Activated gamma-delta T cell (primary cell): ENCODE measurements around the gene CAMK2N1.
"Not testable (repeated sequence)": the region's sequence is repeated elsewhere in the genome, so short reads cannot be mapped to it uniquely, and the experiment has no call there.

Experiments
- DNase-seq: peaks from one replicate; lab custom pipeline; 2025; lab: John Stamatoyannopoulos, UW

CAMK2N1 gene

DNA sequence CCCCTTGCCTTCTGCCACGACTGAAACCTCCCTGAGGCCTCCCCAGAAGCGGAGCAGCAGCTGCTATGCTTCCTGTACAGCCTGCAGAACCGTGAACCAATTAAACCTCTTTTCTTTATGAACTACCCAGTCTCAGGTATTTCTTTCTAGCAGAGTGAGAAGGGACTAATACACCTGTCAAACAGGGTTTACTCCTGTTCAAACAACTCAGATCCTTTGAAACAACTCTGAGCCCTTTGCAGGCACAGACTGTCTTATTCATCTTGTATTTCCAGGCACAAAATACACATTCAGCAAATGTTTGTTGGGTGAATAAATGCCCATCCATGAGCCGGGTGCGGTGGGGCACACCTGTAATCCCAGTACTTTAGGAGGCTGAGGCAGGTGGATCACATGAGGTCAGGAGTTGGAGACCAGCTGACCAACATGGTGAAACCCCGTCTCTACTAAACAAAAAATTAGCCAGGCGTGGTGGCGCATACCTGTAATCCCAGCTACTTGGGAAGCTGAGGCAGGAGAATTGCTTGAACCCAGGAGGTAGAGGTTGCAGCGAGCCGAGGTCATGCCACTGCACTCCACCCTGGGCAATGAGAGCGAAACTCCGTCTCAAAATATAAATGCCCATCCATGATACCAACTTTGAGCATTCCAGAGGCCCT is 10.8 kb upstream of the CAMK2N1 start:
- not testable (repeated sequence) for DNase-seq

DNA sequence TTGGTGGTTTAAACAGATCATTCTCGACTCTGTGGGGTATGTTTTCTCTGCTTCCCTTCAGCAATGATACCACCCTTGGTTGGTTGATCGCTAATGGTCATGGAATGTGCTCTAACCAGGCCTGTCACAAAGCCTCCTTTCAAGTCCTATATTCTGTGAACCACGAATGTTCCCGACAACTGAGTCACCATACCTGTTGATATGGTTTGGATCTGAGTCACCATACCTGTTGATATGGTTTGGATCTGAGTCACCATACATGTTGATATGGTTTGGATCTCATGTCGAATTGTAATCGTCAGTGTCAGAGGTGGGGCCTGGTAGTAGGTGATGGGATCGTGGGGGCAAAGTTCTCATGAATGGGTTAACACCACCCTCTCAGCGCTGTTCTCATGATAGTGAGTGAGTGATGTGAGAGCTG is 10.2 kb upstream of the CAMK2N1 start:
- DNase-seq = no peak

DNA sequence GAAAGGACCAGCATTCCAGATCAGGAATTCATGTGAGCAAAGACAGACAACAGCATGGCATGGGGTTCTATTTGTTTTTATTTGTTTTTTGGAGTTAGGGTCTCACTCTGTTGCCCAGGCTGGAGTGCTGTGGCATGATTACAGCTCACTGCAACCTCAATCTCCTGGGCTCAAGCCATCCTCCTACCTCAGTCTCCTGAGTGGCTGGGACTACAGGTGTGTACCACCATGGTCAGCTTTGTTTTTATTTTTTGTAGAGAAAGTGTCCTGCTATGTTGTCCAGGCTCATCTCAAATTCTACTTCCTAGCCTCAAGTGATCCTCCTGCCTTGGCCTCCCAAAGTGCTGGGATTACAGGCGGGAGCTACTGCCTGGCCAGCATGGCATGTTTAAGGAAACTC is 9.7 kb upstream of the CAMK2N1 start:
- no peak for DNase-seq

DNA sequence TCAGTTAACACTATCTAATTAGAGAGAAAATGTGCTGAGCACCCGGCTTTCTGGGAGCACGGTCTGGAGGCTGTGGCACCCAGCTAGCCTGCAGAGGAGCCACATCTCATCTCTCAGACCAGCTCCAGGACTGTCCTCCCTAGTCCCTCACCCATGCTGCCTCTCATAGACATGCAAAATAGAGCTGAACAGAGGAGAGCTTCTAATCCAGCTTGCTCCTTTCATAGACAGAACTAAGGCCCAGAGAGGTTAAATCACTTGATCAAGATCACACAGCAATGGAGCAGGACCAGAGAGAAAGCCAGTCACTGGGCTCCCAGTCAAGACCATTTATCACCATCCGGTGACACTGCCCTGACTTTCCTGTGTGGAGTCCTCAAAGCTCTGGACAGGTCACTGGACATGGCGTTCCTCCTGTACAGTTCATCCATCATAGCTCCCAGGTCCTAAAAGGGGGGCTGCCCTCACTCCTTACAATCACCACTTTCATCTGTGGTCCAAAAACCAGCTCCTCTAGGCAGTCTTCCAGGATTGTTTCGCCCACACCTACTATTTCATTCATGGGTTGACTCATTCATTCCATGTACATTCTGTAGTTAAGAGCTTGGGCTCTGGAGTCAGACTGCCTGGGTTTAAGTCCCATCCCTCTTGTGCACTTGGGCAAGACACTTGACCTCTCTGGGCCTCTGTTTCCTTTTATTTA is 8.8 kb upstream of the CAMK2N1 start:
- DNase-seq = no peak

DNA sequence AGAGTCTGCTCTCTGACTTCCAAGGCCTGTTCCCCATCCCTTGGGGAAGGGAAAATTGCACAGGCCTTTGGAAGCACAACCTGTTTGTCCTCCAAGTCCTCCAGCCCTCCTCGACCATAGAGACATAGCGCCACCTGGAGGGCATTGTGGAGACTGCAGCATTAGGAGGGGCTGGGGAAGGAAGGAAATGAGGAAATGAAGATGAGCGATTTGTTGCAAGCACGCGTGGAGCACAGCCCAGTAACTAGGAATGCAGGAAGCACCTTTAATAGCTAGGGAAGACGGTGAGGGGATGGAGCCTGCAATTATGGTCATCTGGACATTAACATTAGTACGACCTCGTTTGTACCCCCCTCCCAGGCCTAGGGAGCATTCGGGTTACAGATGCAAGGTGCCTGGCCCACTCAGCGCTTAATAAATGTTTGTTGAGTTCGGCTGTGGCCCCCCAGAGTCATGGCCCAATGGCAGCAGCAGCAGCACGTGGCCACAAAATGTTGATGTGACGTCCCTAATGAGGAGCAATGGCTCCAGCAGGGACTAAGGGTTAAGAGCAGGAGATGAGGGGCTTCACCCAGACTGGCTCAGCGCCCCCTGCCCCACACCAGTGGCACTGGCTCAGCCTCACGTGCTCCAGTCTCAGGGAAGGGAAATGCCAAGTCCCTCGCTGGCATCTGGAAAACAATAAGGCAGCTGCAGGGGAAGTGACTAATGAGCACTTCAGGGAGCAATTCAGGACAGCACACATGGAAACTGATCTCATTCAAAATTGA is 8.0 kb upstream of the CAMK2N1 start:
- DNase-seq = no peak

DNA sequence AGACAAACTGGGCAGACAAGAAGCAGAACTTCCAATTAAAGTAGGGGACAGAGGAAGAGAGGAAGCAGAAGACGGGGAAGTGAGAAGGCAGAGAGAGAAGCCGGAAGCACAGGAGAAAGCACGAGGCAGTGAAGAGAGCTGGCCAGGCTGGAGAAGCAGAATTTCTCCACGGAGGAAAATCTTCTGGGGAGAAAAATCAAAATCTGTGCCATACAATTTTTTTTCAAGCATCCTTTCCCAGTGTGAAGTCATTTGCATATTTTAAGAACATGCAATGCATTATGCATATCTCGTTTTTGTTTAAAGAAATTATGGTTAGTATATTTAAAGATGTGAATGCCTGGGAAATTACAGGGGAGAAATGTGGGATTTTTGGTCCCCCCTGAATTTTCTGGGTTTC is 7.3 kb upstream of the CAMK2N1 start:
- no peak for DNase-seq

DNA sequence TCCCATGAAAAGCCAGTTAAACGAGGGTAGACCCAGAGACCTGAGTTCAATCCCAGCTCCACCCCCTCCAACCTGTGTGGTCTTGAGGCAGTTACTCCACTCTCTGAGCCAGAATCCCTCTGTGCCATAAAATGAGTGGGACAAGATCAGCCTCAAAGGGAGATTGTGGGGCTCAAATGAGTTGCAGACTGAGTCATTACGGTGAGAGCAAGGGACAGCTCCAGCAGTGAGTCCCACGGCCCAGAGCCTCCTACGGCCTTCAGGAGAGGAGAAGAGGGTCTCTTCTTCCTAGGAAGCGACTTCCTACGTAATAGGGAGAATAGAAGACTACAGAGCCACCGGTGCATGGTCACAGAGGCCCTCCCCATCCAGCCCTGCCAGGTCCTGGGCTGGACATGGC is 6.7 kb upstream of the CAMK2N1 start:
- no peak for DNase-seq

DNA sequence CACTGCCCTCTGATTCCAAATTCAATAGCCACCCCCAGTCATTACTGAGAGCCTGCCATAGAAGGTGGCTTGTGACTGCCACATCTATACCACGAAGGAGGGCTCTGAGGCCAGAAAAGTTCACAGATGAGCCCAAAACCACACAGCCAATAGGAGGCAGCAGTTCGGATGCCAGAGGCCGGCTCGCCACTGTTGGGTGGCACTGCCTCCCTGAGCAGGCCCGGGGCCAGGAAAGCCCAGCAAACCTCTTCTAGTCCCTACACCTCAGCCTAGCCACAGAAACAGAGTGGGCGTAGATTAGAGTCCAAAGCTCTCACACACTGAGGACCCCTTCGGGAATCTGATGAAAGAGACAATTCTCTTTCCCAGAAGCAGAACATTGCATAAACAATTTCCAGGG is 5.9 kb upstream of the CAMK2N1 start:
- no peak for DNase-seq

DNA sequence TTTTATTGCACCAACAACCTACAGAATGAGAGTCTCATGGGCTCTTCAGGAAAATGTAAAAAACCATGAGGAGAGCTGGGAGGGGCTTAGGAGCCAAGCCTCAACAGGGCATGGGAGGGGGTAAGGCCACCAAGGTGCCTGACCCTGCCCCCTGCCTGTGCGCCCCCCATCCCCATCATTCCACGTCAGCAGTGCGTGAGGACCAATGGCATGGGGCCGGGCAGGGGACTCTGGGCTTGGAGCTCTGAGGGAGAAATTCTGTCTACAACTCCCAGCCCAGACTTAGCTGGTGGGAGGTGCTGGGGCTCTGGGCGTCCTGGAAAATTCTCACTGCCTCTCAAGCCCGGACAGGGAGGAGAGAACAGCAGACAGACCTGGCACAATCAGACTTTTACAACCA is 5.2 kb upstream of the CAMK2N1 start:
- no peak for DNase-seq

DNA sequence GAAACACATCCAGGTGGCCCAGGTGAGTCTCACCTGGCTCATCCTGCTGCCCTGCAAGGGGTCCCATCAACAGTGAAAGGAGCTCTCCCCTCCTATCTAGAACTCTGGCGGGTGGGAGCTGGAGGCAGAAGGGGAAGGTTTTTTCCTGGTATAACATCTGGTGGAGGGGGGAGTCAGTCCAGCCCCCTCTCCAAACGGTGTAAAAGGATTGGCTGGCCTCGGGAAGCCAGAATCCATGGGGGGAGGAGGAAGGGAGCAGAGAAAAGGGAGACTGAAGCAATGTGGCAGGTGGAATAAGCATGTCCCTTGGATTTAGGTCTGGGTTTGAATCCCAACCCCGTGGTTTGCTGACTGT is 1.2 kb upstream of the CAMK2N1 start:
- no peak for DNase-seq

DNA sequence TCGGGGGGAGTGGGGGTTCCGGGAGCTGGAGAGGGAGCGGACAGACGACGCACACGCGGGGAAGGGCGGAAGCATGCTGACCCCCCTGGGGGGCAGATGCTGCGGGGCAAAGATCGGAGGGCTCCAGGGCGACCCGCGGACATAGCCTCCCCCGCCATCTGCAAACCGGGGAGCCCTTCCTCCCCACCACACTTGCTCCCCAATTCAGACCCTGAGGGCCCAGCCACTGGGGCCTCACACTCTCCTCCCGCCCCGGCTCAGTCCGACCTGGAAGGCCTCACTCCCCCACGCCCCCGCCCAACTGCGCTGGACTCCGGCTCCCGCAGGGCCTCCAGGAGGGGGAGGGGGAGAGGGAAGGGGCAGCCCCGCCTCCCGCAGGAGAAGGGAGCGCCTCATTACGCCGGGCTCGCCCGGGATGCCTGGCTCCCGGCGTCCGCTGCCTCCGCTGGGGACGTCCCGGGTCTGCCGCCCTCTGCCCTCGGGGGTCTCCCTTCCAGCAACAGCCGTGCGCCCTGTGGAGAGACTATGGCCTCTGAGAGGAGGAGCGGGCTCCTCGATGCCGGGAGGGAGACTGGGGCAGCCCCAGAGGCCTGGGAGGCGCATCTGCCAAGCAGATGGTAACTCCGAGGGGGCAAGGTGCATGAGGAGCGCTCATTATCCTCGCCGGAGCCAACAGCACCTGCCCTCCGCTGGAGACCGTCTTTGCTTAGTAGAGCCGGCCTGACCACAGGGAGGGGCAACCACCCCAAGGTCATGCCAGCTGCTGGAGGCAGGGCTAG is 636 bp upstream of the CAMK2N1 start:
- DNase-seq = no peak

DNA sequence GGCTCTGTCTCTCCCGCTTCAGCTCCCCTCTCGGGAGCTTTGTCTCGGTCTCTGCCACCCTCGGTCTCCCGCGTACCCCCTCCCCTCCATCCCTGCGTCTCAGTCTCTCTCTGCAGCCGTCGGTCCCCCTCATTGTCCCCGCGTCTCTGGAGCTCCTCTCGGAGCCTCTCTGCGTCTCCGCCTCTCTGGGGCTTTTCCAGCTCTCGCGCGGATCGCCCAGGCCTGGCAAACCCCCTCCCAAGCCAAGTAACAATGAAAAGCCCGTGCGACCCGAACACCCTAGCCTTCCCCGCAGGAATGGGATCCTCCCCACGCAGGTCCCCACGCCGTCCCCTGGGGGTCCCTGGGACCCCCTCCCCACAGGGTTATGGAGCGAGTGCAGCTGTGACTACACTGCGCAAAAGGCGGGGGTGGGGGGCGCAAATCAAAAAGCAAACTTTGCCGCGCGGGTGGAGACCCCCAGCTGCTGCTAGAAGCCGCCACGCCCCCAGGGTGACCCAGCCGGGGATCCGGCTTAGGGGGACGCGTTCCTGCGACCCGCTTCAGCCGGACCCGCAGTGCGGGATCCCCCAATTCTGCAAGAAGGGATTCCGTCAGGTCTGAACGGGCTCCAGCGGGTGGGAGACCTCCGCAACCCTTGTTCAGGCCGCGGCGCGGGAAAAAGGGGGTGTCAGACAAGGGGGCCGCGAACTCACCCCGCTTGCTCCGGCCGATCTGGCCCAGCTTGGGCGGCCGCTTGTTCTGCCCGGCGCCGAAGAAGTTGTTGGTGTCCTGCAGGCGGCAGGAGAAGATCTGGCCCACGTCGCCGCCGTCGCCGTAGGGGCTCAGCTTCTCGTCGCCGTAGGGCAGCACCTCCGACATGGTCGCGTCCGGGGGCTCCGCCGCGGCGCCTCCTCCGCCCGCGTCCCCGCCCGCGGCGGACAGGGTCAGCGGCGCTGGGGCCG is 1.2 kb downstream of the CAMK2N1 start:
- no peak for DNase-seq

DNA sequence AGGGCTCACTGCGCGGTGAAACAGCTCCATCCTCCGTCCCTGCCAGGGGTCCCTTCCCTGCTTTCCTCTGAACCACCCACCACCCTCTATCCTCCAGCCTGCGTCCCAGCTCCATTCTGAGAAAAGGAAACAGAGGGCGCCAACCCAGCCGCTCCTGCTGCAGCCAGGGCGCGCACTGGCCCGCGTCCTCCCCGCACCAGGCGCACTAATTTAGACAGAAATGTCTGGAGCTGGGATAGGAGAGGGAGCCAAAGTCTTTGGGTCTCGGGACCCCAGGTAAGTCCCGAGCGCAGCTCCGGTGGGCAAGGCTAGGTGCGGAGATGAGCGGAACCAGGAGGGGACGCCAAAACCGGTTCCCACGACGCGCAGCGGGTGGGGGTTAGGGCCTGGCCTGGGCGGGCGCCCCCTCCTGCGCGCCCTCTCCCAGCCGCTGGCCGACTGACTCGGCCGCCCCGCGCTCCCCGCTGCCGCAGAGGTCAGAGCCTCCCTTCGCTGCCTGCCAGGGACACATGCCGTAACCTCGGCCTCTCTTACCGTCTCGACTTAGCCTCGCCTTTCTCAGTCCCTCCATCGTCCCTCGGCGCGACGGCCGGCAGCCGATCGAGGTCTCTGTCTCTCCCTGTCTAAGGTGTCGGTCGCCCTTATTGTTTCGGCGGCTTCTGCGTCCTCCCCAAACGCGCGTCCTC is 2.0 kb downstream of the CAMK2N1 start:
- no peak for DNase-seq

DNA sequence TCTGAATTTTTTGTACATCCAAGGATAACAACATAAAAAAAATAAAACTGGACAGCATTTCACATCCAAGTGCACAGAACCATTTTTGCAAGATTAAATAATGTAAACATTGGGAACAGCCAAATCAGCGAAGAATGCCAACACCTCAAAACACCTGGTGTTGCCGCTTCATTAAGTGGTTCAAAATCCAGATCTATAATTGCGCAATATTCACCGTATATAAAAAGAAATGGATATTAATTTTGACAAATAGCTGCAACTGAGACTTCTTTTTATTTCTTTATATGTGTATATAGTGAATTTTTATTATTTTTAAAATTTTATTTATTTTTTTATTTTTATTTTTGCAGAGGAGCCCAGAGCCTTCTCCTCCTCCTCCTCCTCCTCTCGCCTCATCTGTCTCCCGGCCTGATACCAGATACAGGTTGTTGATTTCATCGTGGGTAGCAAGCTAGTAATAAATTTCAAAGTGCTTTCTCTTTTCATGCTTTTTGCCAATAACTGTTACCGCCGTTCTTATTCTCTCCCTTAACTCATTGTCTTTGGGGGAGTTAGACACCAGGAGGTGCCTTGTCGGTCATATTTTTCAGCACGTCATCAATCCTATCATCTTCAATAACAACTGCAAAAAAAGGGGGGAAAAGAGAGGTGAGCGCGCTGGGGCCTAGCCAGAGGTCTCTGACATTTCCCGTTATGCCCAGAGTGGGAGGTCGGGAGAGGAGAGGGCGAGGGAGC is 2.7 kb downstream of the CAMK2N1 start:
- DNase-seq = no peak

DNA sequence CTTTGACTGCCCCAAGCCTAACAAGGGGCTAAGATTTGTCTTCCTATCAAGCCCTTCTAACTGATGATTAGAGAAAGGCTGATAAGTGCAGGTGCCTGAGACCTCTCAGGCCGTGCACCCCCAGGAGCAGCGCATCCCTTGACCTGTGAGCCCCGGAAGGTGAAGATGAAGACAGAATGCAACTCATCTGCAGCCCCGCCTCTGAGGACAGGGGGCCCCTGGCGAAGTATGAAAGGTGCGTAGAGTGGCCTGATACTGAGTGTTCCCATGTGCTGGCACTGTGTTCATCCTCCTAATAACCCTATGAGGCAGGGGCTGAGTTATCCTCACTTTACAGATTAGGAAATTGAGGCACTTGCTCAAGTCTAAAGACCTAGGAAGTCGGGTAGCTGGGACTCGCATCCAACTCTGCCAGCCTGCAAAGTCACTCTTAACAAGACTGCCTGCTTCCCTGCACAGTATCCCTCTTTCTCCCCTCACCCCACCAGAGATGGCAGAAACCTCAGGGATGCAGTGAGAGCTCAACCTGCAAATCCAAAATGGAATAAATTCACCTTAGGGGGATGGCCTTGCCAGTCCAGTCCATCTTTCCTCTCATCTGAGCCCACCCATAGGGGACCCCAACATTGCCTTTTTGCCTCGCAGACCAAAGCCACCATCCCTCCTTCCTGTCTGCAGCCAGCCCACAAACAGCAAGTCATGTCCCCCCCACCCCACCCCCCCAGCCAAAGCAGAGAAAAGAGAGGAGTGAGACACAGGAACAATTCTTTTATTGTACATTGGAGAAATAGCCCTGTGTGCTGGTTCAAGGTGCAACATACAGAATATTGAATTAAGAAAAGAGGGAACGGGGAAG is 4.1 kb downstream of the CAMK2N1 start:
- no peak for DNase-seq

DNA sequence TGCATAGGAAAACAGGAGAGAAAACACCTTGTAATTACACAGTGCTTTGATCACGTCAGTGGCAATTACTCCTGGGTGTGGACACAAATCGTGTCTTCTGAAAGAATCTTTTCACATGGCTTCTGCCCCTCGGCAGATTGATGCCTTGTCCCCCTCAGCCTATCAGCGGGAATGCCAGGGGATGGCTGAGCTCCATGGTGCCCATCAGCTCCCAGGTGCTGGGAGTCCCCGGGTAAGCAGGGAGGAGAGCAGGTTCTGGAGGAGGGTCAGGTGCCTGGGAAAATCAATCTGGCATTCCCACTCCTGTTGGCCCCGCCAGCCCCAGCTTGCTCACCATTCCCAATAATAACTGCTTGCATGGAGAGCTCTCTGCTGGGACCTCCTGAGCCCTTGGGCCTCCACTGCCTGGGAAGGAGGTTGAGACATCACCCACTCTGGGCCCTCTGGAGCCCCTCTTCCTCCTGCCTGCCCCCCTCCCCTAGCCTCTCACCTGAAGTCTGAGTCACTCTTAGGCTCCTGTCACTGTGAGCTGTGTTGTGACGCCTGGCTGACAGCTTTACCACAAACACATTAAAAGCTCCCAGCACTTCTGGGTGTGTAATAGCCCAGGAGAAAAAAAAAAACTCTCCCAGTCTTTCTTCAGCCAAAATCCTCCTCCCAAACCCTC is 4.9 kb downstream of the CAMK2N1 start:
- DNase-seq = no peak

DNA sequence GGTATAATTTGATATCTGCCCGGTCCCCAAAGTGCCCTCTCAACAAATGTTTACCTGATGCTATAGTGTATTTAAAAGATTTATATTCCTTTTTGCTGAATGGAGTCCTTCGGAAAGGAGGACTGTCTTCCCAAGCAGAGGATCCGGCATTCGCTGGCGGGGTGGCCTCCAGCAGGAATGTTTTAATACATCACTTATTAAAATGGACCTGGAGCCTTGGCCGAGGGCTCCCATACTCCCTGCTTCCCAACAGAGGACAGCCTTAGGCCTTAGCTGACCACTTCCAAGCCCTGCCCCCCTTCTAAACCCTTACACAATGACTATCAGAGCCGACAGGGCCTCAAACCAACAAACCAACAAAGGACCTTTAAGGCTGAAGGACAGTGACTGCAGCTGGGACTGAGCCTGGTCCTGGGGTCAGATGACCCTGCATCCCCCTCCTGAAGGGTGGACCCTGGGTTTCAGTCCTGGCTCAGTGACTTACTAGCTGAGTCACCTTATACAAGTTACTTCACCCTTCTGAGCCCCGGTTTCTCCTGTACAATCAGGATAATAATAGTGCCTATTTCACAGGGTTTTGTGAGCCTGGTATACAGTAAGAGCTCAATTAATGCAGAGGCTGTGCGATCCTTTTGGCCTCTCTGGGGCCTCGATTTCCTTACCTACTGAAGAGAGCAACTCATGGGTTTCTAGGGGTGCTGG is 5.6 kb downstream of the CAMK2N1 start:
- no peak for DNase-seq

DNA sequence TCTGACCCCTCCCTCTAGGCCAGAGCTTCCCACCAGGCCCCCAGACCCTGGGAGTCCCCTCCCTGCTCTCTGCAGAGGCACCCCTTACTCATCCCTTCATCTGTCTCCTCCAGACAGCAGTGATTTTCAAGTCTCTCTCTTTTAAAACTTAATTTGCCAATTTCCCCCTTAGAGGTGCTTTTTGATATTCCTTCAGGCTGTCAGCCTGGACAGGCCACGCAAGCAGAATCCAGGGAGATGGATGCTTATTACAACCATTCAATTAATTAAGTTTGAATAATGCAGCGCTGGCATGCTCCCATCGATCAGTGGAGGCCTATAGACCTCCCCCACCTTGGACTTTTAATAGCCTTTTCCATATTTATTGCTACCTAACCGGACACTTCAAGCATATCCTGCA is 6.2 kb downstream of the CAMK2N1 start:
- DNase-seq = no peak
